GM12873 (cell line): Measurements from ENCODE around the gene RGS2.

ENCODE experiments used
- TF ChIP-seq, protein P1 (sequence below): IDR thresholded peaks from 2 replicates; pipeline ENCODE4 v1.5.1; 2012; ENCODE audit warnings: low read depth, mild to moderate bottlenecking, moderate library complexity, low read length, control low read depth; ENCODE audit not compliant: insufficient read depth; ENCODE audit errors: missing control alignments

Gene RGS2

GRCh38 chr1:192794768-192795035 is 14.1 kb upstream of the RGS2 start:
- TF ChIP-seq, protein P1, sequence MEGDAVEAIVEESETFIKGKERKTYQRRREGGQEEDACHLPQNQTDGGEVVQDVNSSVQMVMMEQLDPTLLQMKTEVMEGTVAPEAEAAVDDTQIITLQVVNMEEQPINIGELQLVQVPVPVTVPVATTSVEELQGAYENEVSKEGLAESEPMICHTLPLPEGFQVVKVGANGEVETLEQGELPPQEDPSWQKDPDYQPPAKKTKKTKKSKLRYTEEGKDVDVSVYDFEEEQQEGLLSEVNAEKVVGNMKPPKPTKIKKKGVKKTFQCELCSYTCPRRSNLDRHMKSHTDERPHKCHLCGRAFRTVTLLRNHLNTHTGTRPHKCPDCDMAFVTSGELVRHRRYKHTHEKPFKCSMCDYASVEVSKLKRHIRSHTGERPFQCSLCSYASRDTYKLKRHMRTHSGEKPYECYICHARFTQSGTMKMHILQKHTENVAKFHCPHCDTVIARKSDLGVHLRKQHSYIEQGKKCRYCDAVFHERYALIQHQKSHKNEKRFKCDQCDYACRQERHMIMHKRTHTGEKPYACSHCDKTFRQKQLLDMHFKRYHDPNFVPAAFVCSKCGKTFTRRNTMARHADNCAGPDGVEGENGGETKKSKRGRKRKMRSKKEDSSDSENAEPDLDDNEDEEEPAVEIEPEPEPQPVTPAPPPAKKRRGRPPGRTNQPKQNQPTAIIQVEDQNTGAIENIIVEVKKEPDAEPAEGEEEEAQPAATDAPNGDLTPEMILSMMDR = no peak

DNA sequence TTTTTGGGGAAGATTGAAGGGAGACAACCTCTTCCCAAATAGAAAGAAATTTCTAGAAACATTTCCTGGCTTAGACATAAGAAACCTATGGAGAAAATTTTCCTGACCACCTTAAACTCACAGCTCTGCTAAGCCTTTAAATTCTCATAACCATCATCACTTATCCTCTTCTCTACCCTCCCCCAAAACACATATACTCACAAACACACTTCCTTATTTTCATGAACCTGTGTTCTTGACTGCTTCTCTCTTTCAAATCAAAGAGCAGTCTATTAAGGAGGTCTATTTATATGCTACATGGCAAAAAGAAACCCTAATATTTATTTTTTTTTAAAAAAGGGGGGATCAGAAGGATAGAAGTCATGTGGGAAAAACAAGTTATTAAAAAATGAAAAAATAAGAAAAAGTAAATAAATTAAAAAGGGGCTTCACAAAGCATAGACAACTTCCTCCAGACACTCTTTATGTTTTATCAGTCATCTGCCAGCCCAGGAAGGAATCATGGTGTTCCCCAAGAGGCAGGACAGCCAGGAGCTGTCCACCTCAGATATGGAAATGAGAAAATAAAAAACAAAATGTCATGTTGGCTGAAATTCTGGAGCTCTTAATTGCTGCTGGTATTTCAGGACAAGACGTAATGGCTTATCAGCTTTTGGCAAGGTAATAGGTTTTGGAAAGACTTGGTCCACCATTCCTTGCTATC is 12.8 kb upstream of the RGS2 start:
- TF ChIP-seq, protein P1 = no peak

- TF ChIP-seq, protein P1 = no peak
Measured at GRCh38 chr1:192797143-192797542, 11.7 kb upstream of the RGS2 start.

DNA sequence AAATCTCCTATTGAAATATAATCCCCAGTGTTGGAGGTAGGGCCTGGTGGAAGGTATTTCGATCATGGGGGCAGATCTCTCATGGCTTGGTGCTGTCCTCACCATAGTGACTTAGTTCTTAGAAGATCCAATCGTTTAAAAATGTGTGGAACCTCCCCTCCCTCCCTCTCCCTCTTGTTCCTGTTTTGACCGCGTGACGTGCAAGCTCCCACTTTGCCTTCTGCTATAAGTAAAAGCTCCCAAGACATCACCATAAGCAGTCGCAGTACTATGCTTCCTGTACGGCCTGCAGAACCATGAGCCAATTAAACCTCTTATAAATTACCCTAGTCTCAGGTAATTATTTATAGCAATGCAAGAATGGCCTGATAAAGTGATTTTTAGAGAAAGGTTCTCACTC is 10.9 kb upstream of the RGS2 start:
- TF ChIP-seq, protein P1 = no peak

DNA sequence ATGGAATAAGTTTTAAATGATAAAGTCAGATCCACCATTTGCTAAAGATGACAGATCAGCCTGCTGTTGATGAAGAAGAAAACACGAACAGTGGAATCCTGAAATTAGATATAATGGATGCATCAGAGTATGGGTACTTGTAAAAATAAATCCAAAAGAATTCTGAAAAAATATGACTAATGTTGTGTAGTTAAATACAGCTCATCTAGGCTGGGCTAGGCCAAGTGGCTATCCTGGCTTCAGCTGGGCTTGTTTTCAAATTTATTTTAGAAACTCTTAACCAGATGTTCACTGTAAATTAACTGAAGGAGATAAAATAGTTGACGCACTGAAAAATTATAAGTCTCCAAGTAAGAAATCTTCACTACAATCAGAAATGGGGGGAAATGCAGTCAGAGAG is 7.4 kb upstream of the RGS2 start:
- TF ChIP-seq, protein P1 = no peak

- TF ChIP-seq, protein P1 = no peak
Measured at GRCh38 chr1:192802406-192802805, 6.4 kb upstream of the RGS2 start.

DNA sequence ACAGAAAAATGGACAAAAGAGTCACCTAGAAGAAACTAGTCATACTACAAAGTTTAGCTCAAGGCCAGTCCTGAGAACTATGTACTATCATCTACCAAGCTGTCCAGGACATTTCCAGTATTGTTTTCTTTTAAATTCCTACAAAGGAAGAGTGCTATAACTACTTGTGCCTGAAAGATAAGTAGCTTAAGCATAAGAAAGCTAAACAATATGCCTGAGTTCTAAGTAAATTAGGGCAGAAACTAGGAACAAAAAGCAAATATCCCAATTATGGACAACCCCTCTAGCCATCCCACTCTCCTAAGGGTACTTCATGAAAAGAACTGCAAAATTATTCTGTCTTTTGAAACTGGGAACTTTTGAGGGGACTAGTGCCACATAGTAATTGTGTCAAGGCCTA is 5.3 kb upstream of the RGS2 start:
- TF ChIP-seq, protein P1 = no peak
